Endothelial cell of umbilical vein (primary cell): ENCODE data around the gene TENM4. TPM values are rescaled to one million over a fixed set of nuclear protein-coding genes. Genes with fewer than 3 reads are reported as not detected.

Experiments used
- BruUV-seq: library from RNA; stranded (reverse); fragments of 400-500 nt; replicated peaks from 2 replicates; lab custom pipeline; 2021; lab: Mats Ljungman, UMichigan
- CTCF ChIA-PET: fragments of 300-600, 350-600 bp; sonication (Branson Sonifier 250); formaldehyde crosslinking; loops from one replicate; lab custom pipeline; 2021; ENCODE audit warnings: antibody characterized with exemption, inconsistent platforms; lab: Charles Lee
- POLR2A ChIA-PET: fragments of 300-600, 350-600 bp; sonication (Branson Sonifier 250); formaldehyde crosslinking; loops from one replicate; lab custom pipeline; 2021; ENCODE audit warnings: antibody characterized with exemption, inconsistent platforms; lab: Charles Lee
- DNase-seq: peaks from one replicate; pipeline ENCODE4 v3.0.0-alpha.2; 2011; ENCODE audit warnings: low read depth, low spot score
- FAIRE-seq: peaks from 2 replicates; lab custom pipeline; 2011; peaks lifted over from hg19 to GRCh38; lab: Jason Lieb, UNC
- H2AFZ ChIP-seq: 2 replicates; pipeline ENCODE4 v1.6.0; 2012; ENCODE audit warnings: low read depth, low read length, control low read depth, inconsistent platforms
- H3K27ac ChIP-seq: 2 replicates; pipeline ENCODE4 v1.5.1; 2011; ENCODE audit warnings: low read depth, mild to moderate bottlenecking, control low read depth, low read length, moderate library complexity; ENCODE audit not compliant: insufficient read depth
- H3K27me3 ChIP-seq, 2 experiments: 2 replicates each; pipeline versions ENCODE4 v1.6.0 to v1.6.1; 2011; ENCODE audit warnings: low read length in 2 of 2, mixed read lengths in 1 of 2; ENCODE audit not compliant: control insufficient read depth in 2 of 2, insufficient read depth in 2 of 2
- H3K36me3 ChIP-seq, 2 experiments: 2 replicates in 1 of 2; 3 replicates in 1 of 2; pipeline ENCODE4 v1.5.1; 2011; ENCODE audit warnings: low read length in 2 of 2, mild to moderate bottlenecking in 1 of 2, moderate library complexity in 1 of 2; ENCODE audit not compliant: control insufficient read depth in 2 of 2, insufficient read depth in 2 of 2; ENCODE audit errors: extremely low read depth in 1 of 2
- H3K4me1 ChIP-seq: 3 replicates; pipeline ENCODE4 v1.5.1; 2011; ENCODE audit warnings: mild to moderate bottlenecking, low read length; ENCODE audit not compliant: control insufficient read depth, insufficient read depth; ENCODE audit errors: extremely low read depth
- H3K4me2 ChIP-seq: 2 replicates; pipeline ENCODE4 v1.6.1; 2011; ENCODE audit warnings: low read length, control low read depth, mixed read lengths; ENCODE audit not compliant: insufficient read depth
- H3K4me3 ChIP-seq, 3 experiments: fragments of 200-600 bp in 1 of 3; sonication (generic), shearing (Covaris generic) in 1 of 3; replicated peaks in 1 of 3; 2 replicates each; pipeline ENCODE4 v1.5.1; 2011 to 2016; ENCODE audit warnings: control low read depth in 3 of 3, low read length in 3 of 3, mild to moderate bottlenecking in 2 of 3, inconsistent platforms in 1 of 3, low read depth in 1 of 3, moderate library complexity in 1 of 3; ENCODE audit not compliant: insufficient read depth in 1 of 3
- H3K79me2 ChIP-seq: 2 replicates; pipeline ENCODE4 v1.6.0; 2012; ENCODE audit warnings: low read length, inconsistent platforms; ENCODE audit not compliant: control insufficient read depth, insufficient read depth
- H3K9ac ChIP-seq: replicated peaks from 2 replicates; pipeline ENCODE3; 2011; ENCODE audit warnings: low read length, control low read depth; ENCODE audit not compliant: insufficient read depth; ENCODE audit errors: extremely low read depth
- H3K9me1 ChIP-seq: replicated peaks from 3 replicates; pipeline ENCODE4 v1.6.0; 2011; ENCODE audit warnings: mild to moderate bottlenecking, low read length; ENCODE audit not compliant: control insufficient read depth, insufficient read depth; ENCODE audit errors: extremely low read depth
- H3K9me3 ChIP-seq: replicated peaks from 2 replicates; pipeline ENCODE4 v1.5.1; 2012; ENCODE audit warnings: low read length, inconsistent platforms; ENCODE audit not compliant: control insufficient read depth, insufficient read depth
- H4K20me1 ChIP-seq: replicated peaks from 2 replicates; pipeline ENCODE3; 2011; ENCODE audit warnings: mild to moderate bottlenecking, low read length; ENCODE audit not compliant: control insufficient read depth, insufficient read depth; ENCODE audit errors: extremely low read depth
- FOS ChIP-seq: IDR thresholded peaks from 2 replicates; pipeline ENCODE4 v1.6.1; 2011; ENCODE audit warnings: mild to moderate bottlenecking, low read length, moderate library complexity, borderline replicate concordance; ENCODE audit not compliant: insufficient read depth
- GATA2 ChIP-seq: IDR thresholded peaks from 2 replicates; pipeline ENCODE4 v1.7.0; 2011; ENCODE audit warnings: low read depth, mild to moderate bottlenecking, moderate library complexity, mixed read lengths, low read length; ENCODE audit not compliant: insufficient read length, insufficient read depth
- MYC ChIP-seq: IDR thresholded peaks from one replicate; pipeline ENCODE4 v1.6.1; 2011; ENCODE audit warnings: mild to moderate bottlenecking, low read depth, low read length
- dilution Hi-C: fragments of 300-500 bp; cut with MboI; formaldehyde crosslinking; loops from one replicate; pipeline ENCODE4 v1.15.0; 2019; ENCODE audit warnings: low sequenced_read_pairs; ENCODE audit not compliant: extremely low pct_ligation_motif_present
- intact Hi-C: fragments of 100-400 bp; cut with micrococcal nuclease; formaldehyde crosslinking; loops from one replicate; pipeline ENCODE4 v1.10.0; 2022
- polyA plus RNA-seq, 4 experiments: library from polyadenylated mRNA; depleted of rRNA in 3 of 4; stranded (reverse) in 3 of 4; unstranded in 1 of 4; fragments of >200 nt; gene quantifications; 2 replicates each; pipeline versions ENCODE4 v1.2.1 to v1.2.3, GENCODE V29; 2011 to 2012; ENCODE audit warnings: missing spikeins in 1 of 4
- total RNA-seq: library from RNA; stranded (reverse); gene quantifications from 2 replicates; pipeline ENCODE4 v1.2.3, GENCODE V29; 2021
- TF ChIP-seq, protein P1 (sequence below), 2 donors: IDR thresholded peaks; 1 replicate in 1 of 2; 2 replicates in 1 of 2; pipeline ENCODE4 v1.5.1; 2011; ENCODE audit warnings: low read length in 2 of 2, mild to moderate bottlenecking in 2 of 2, moderate library complexity in 2 of 2, control low read depth in 1 of 2, inconsistent platforms in 1 of 2, low read depth in 1 of 2; ENCODE audit not compliant: insufficient read depth in 1 of 2; ENCODE audit errors: extremely low read depth in 1 of 2

TENM4 gene
- total and polyA plus RNA-seq, 2 donors (not counting 3 experiments of a cell fraction or from before 2014, with no cell fraction given), result 0.06 to 0.27 TPM

DNA sequence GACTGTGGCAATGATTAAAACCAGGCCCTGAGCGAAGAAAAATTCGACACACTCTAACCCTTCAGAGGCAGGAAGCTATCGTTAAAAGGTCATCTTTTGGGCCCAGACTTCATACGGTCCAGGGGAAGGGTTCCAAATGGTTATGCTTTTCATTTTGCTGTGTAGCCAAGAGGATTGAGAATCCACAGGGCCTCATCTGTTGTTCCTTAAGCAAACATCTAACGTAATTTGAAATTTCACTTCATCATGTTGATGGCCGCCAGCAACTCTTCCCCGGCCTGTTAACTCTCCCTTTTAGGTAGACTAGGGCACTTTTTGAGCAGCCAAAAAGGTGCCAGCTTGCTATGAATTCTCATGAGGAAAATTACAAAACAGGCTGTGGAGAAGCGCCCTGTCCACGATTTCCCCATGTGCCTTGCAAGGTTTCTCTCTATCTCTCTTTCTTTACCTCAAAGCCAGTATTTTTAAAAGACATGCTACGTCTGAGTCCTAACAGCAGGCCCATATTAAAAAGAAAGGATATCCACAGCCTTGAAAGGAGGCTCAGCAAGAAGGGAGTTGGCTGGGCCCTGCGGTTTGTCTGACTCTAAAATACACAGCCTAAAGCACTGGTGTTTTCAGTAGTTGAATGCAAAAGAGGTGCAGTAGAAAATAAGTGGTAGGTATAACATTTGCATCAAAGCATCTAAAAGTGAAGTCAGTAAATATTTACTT is 509.9 kb downstream of the TENM4 start:
- FAIRE-seq, result no peak
- no peaks in the 10 kb centered on the region for H3K9me1 ChIP-seq
- H3K4me2 ChIP-seq, result no peak overlapping the region
- no peak overlapping the region for H3K27ac ChIP-seq
- no TSS peak for BruUV-seq
- H3K4me1 ChIP-seq, result no peaks in the 10 kb centered on the region
- H3K36me3 ChIP-seq, result no peaks in the 10 kb centered on the region
- H3K27me3 ChIP-seq, result peaks cover 0 to 1% of the 10 kb centered on the region in 2 experiments
- no peak overlapping the region for H2AFZ ChIP-seq
- no peaks in the 10 kb centered on the region for H3K9me3 ChIP-seq
- H3K79me2 ChIP-seq, result no peaks in the 10 kb centered on the region
- intact Hi-C loops (no loop called here), dilution Hi-C loops (no loop called here)
- TF ChIP-seq FOS, result no peak
- TF ChIP-seq GATA2, result no peak
- no peak for TF ChIP-seq MYC
- ChIA-PET POLR2A (no interaction called here), CTCF (no interaction called here)
- H3K4me3 ChIP-seq, result no peak overlapping the region
- no peaks in the 10 kb centered on the region for H4K20me1 ChIP-seq
- no peak overlapping the region for H3K9ac ChIP-seq
- no peak for DNase-seq

DNA sequence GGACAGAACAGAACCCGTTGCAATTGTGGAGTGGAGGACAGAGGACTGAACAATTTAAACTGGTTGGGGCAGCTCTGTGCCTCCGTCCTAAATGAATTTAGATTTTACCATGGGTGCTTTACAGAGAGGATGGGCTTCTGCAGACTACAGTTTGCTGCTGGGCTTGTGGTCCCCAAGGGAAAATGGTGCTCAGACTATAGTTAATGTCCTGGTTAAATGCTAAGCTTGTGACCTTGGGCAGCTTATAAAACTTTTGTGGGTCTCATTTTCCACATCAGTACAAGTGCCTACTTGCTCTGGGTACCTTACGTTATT is 511.0 kb downstream of the TENM4 start:
- H3K36me3 ChIP-seq, result no peaks in the 10 kb centered on the region
- no peaks in the 10 kb centered on the region for H3K4me1 ChIP-seq
- H3K27me3 ChIP-seq, result peaks cover 0 to 1% of the 10 kb centered on the region in 2 experiments
- no peaks in the 10 kb centered on the region for H3K79me2 ChIP-seq
- no peak for FAIRE-seq
- dilution Hi-C loops (no loop called here), intact Hi-C loops (no loop called here)
- H3K27ac ChIP-seq, result no peak overlapping the region
- no peak overlapping the region for H3K4me3 ChIP-seq
- BruUV-seq, result no TSS peak
- DNase-seq, result no peak
- TF ChIP-seq FOS (no peak), GATA2 (no peak)
- TF ChIP-seq, protein P1, sequence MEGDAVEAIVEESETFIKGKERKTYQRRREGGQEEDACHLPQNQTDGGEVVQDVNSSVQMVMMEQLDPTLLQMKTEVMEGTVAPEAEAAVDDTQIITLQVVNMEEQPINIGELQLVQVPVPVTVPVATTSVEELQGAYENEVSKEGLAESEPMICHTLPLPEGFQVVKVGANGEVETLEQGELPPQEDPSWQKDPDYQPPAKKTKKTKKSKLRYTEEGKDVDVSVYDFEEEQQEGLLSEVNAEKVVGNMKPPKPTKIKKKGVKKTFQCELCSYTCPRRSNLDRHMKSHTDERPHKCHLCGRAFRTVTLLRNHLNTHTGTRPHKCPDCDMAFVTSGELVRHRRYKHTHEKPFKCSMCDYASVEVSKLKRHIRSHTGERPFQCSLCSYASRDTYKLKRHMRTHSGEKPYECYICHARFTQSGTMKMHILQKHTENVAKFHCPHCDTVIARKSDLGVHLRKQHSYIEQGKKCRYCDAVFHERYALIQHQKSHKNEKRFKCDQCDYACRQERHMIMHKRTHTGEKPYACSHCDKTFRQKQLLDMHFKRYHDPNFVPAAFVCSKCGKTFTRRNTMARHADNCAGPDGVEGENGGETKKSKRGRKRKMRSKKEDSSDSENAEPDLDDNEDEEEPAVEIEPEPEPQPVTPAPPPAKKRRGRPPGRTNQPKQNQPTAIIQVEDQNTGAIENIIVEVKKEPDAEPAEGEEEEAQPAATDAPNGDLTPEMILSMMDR (IDR thresholded peaks at IDR 0.05; ENCODE audit: extremely low read depth in 1 of 2, insufficient read depth in 1 of 2, low read depth in 1 of 2, low read length in 2 of 2), result no peak
- no peaks in the 10 kb centered on the region for H3K9me1 ChIP-seq
- H3K4me2 ChIP-seq, result no peak overlapping the region
- ChIA-PET CTCF (interaction anchor here (1.0 kb wide), 1 partner anchor 13 kb away, joined by 3 read pairs; no protein-coding TSS in a partner anchor), POLR2A (no interaction called here)
- H3K9me3 ChIP-seq, result no peaks in the 10 kb centered on the region
- no peak overlapping the region for H3K9ac ChIP-seq
- no peak overlapping the region for H2AFZ ChIP-seq
- H4K20me1 ChIP-seq, result no peaks in the 10 kb centered on the region
